Neural crest cell (in vitro differentiated cells): ENCODE measurements around the gene GAREM1. TPM values are rescaled to one million over a fixed set of nuclear protein-coding genes. Genes with fewer than 3 reads are reported as not detected.

ENCODE experiments used
- DNase-seq: peaks from one replicate; pipeline ENCODE4 v3.0.0; 2021; ENCODE audit warnings: low read depth, mixed read lengths, low spot score
- H3K27ac Mint-ChIP-seq: one replicate; pipeline ENCODE4 v1.8.0; 2021; ENCODE audit warnings: mild to moderate bottlenecking, mixed read lengths; ENCODE audit not compliant: unreplicated experiment
- H3K27me3 Mint-ChIP-seq: 2 replicates; pipeline ENCODE4 v1.8.0; 2021; ENCODE audit warnings: low read depth, mild to moderate bottlenecking, mixed read lengths
- H3K36me3 Mint-ChIP-seq: 2 replicates; pipeline ENCODE4 v1.8.0; 2021; ENCODE audit warnings: low read depth, mild to moderate bottlenecking, mixed read lengths
- H3K4me1 Mint-ChIP-seq: 2 replicates; pipeline ENCODE4 v1.8.0; 2021; ENCODE audit warnings: mixed read lengths
- H3K4me3 Mint-ChIP-seq: one replicate; pipeline ENCODE4 v1.8.0; 2021; ENCODE audit warnings: mild to moderate bottlenecking, mixed read lengths
- H3K9me3 Mint-ChIP-seq: 2 replicates; pipeline ENCODE4 v1.8.0; 2021; ENCODE audit warnings: mixed read lengths
- CTCF ChIP-seq: fragments of 200-600 bp; sonication (generic); conservative IDR thresholded peaks from 2 replicates; pipeline ENCODE4 v1.5.0; 2021; ENCODE audit warnings: antibody characterized with exemption, mild to moderate bottlenecking
- total RNA-seq: library from RNA; stranded (reverse); gene quantifications from 2 replicates; pipeline ENCODE4 v1.2.1, GENCODE V29; 2021

The GAREM1 gene
- total RNA-seq, 1 donor from 2014 or later, result 11.0 TPM

GRCh38 chr18:32216390-32216789 is 254.3 kb downstream of the GAREM1 start:
- H3K4me3 Mint-ChIP-seq, result no peak overlapping the region

GRCh38 chr18:32213693-32214092 is 257.0 kb downstream of the GAREM1 start:
- Mint-ChIP-seq H3K4me3 (no peak overlapping the region), H3K36me3 (no peaks in the 10 kb centered on the region), H3K27ac (no peak overlapping the region), H3K27me3 (no peaks in the 10 kb centered on the region), H3K4me1 (no peaks in the 10 kb centered on the region), H3K9me3 (no peaks in the 10 kb centered on the region)
- DNase-seq, result no peak
- TF ChIP-seq CTCF, result no peak

More at GRCh38 chr18:32216390-32216789, 254.3 kb downstream of the GAREM1 start:
- TF ChIP-seq CTCF, result no peak
- Mint-ChIP-seq H3K36me3 (no peaks in the 10 kb centered on the region), H3K27me3 (no peaks in the 10 kb centered on the region), H3K4me1 (no peaks in the 10 kb centered on the region), H3K27ac (no peak overlapping the region), H3K9me3 (no peaks in the 10 kb centered on the region)
- DNase-seq, result no peak
